HEK293 (cell line): Measurements from ENCODE around the gene S100A16.

Source experiments
- BCL11A ChIP-seq: fragments of 450-650 bp; formaldehyde crosslinking; IDR thresholded peaks from 2 replicates; pipeline ENCODE4 v1.5.1; 2016; ENCODE audit warnings: low read depth, missing biosample characterization, missing genetic modification characterization
- CTCF ChIP-seq: fragments of 450-650 bp; formaldehyde crosslinking; IDR thresholded peaks from 2 replicates; pipeline ENCODE4 v1.5.1; 2016; ENCODE audit warnings: missing biosample characterization, missing genetic modification characterization
- HOXD13 ChIP-seq: sonication (generic); formaldehyde crosslinking; IDR thresholded peaks from 2 replicates; pipeline ENCODE4 v1.8.0; 2022; ENCODE audit warnings: missing genetic modification reagents, borderline replicate concordance
- PRDM10 ChIP-seq: fragments of 450-650 bp; formaldehyde crosslinking; IDR thresholded peaks from 2 replicates; pipeline ENCODE4 v1.5.1; 2016; ENCODE audit warnings: missing biosample characterization, missing genetic modification characterization
- TCF7L2 ChIP-seq: IDR thresholded peaks from 2 replicates; pipeline ENCODE4 v1.6.1; 2011; ENCODE audit warnings: low read depth, mild to moderate bottlenecking, inconsistent platforms, low read length, moderate library complexity, borderline replicate concordance
- ZBTB11 ChIP-seq: fragments of 450-650 bp; formaldehyde crosslinking; conservative IDR thresholded peaks from 2 replicates; pipeline ENCODE4 v1.5.1; 2016; ENCODE audit warnings: low read depth, missing biosample characterization, missing genetic modification characterization
- ZBTB6 ChIP-seq: fragments of 450-650 bp; formaldehyde crosslinking; IDR thresholded peaks from 2 replicates; pipeline ENCODE4 v1.5.1; 2017; ENCODE audit warnings: missing biosample characterization, missing genetic modification characterization
- ZNF121 ChIP-seq: fragments of 450-650 bp; formaldehyde crosslinking; IDR thresholded peaks from 2 replicates; pipeline ENCODE4 v1.5.1; 2016; ENCODE audit warnings: missing biosample characterization, missing genetic modification characterization
- ZNF23 ChIP-seq: fragments of 450-650 bp; formaldehyde crosslinking; IDR thresholded peaks from 2 replicates; pipeline ENCODE4 v1.5.1; 2016; ENCODE audit warnings: missing biosample characterization, missing genetic modification characterization, borderline replicate concordance
- ZNF302 ChIP-seq: fragments of 450-650 bp; formaldehyde crosslinking; IDR thresholded peaks from 2 replicates; pipeline ENCODE4 v1.5.1; 2016; ENCODE audit warnings: missing biosample characterization, missing genetic modification characterization, low read depth
- ZNF513 ChIP-seq: fragments of 450-650 bp; IDR thresholded peaks from 2 replicates; pipeline ENCODE4 v1.5.1; 2018; ENCODE audit warnings: missing biosample characterization, missing genetic modification characterization
- ZNF76 ChIP-seq: fragments of 450-650 bp; formaldehyde crosslinking; IDR thresholded peaks from 2 replicates; pipeline ENCODE4; 2016; ENCODE audit warnings: low read depth, missing biosample characterization, missing genetic modification characterization, borderline replicate concordance

GRCh38 chr1:153627715-153628626, 15.0 kb upstream of the S100A16 start, which contains the start of gene S100A1:
- TF ChIP-seq PRDM10 (no peak), ZNF302 (tag by site-specific recombination) (no peak), ZNF121 (no peak), ZNF23 (tag by site-specific recombination) (no peak), ZBTB6 (no peak), ZBTB11 (tag by site-specific recombination) (no peak), TCF7L2 (no peak), BCL11A (no peak), ZNF76 (tag by site-specific recombination) (no peak), CTCF (tag by site-specific recombination) (no peak; the same call in none of the 2 replicates), ZNF513 (tag by site-specific recombination) (no peak), HOXD13 (no peak)
